ENCODE data around the gene NR6A1.

DNA sequence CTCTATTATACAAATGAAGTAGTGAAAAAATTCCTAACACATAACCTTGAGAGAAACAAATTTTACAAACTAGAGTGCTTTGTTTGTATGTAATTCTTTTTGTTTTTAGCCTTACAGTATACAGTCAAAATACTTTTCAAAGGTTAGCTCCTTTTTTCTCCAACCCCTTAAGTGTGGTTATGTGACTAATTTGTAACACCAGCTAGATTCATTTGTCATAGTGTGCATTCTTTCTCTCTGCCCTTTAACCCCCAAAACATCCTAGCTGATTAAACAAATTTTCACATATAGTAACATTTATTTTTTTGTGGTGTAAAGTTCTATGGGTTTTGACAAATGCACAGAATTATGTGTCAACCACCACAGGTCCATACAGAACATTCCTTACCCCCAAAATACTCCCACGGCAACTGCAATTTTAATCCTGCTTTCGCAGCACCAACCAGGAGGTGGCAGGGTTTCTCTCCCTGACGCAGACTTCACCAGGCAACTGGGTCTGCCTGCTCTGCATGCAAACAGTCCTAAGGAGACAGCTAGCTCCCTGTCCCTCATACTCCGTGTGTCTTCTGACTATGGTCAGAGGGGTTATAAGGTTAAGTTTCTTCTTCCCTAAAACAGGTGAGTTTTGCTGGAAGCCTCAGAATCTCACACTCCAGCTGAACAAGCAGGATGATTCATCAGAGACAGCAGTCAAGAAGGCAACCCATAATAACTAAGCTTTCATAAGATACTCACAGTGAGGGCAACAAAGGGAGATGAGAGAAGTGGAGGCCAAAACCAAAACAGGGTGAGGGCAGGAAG is 219.4 kb downstream of the NR6A1 start:
- TF ChIP-seq ZNF274 (IDR thresholded peaks at IDR 0.05; ENCODE audit: low read depth, low read length) (no peak), YY1 (IDR thresholded peaks at IDR 0.05; ENCODE audit: insufficient read depth, insufficient read length) (no peak)
